Kidney (tissue), 14 donors: ENCODE results near the gene XKR7. TPM values are rescaled to one million over a fixed set of nuclear protein-coding genes. Genes with fewer than 3 reads are reported as not detected.
A peak's percentile ranks its signal among the peaks of the same experiment; 100 is the strongest.

Source experiments
- DNase-seq, 5 donors: peaks; one replicate each; pipeline ENCODE4 v3.0.0-alpha.2; 2013 to 2020
- FAIRE-seq: peaks from 2 replicates; lab custom pipeline; 2012; peaks lifted over from hg19 to GRCh38; lab: Jason Lieb, UNC
- H3K27ac ChIP-seq, 2 donors: one replicate each; pipeline ENCODE4 v1.7.0; 2013; ENCODE audit warnings: low read depth in 2 of 2, low read length in 2 of 2, inconsistent platforms in 1 of 2
- H3K27me3 ChIP-seq: one replicate; pipeline ENCODE4 v1.7.1; 2013; ENCODE audit warnings: low read length, inconsistent platforms; ENCODE audit not compliant: control insufficient read depth, insufficient read depth
- H3K36me3 ChIP-seq, 3 donors: one replicate each; pipeline versions ENCODE4 v1.7.0 to v1.7.1; 2013; ENCODE audit warnings: low read length in 3 of 3, control low read depth in 1 of 3, inconsistent platforms in 1 of 3; ENCODE audit not compliant: insufficient read depth in 3 of 3, control insufficient read depth in 2 of 3
- H3K4me1 ChIP-seq, 3 donors: one replicate each; pipeline versions ENCODE4 v1.7.0 to v1.7.1; 2013; ENCODE audit warnings: low read length in 3 of 3, inconsistent platforms in 1 of 3, low read depth in 1 of 3; ENCODE audit not compliant: control insufficient read depth in 2 of 3, insufficient read depth in 2 of 3
- H3K4me3 ChIP-seq, 3 donors: one replicate each; pipeline versions ENCODE4 v1.7.0 to v1.8.1; 2013; ENCODE audit warnings: low read length in 3 of 3, control low read depth in 1 of 3, inconsistent platforms in 1 of 3
- H3K9ac ChIP-seq, 3 donors: one replicate each; pipeline versions ENCODE4 v1.7.0 to v1.7.1; 2013; ENCODE audit warnings: low read length in 3 of 3, control low read depth in 1 of 3, inconsistent platforms in 1 of 3
- H3K9me3 ChIP-seq, 3 donors: one replicate each; pipeline versions ENCODE4 v1.7.0 to v1.7.1; 2013; ENCODE audit warnings: low read length in 3 of 3, control low read depth in 1 of 3, inconsistent platforms in 1 of 3; ENCODE audit not compliant: control insufficient read depth in 2 of 3, insufficient read depth in 1 of 3
- CTCF ChIP-seq: IDR thresholded peaks from 3 replicates; pipeline ENCODE4 v1.5.1; 2012; ENCODE audit warnings: mild to moderate bottlenecking, moderate library complexity, borderline replicate concordance; ENCODE audit not compliant: insufficient read depth; ENCODE audit errors: extremely low read depth
- intact Hi-C: fragments of 100-400 bp; cut with DNase I; formaldehyde crosslinking; loops from one replicate; pipeline ENCODE4 v1.11.1; 2022
- polyA plus RNA-seq: library from polyadenylated mRNA; stranded (reverse); fragments of 350-450 nt; fragmentation: Illumina TruSeq; extraction: RNeasy Lipid Tissue Mini Kit (QIAGEN cat#74804); gene quantifications from one replicate; pipeline ENCODE4 v1.2.3, GENCODE V29; 2014; ENCODE audit warnings: low read depth, low replicate concordance; ENCODE audit not compliant: insufficient read depth
- total RNA-seq: library from RNA; stranded (reverse); fragmentation: NEBNext Ultra II Directional; extraction: Animal tissue kit (Norgen Biotek cat#: 25700); gene quantifications from one replicate; pipeline ENCODE4 v1.2.1, GENCODE V29; 2021
- donor health status: control.
- donor health status: control.
- donor health status: control.
- donor health status: control.
- donor health status: control.
- donor health status: DM: yes; HTN: yes; CAD: no.
- donor health status: Normal renal cell carcinoma (clear cell type).

The XKR7 gene
- total and polyA plus RNA-seq, 2 donors from 2014 or later: 0.06 TPM; not detected in 1

- Histone ChIP-seq H3K9me3 (no peaks in the 10 kb centered on the region), H3K9ac (peak overlapping the region; percentile 71 to 92 (median 90)), H3K36me3 (peaks cover 13 to 25% (median 15%) of the 10 kb centered on the region in 3 donors), H3K27ac (no peak overlapping the region), H3K4me3 (peak overlapping the region; percentile 86 to 95 (median 89)), H3K4me1 (peaks cover 6 to 11% (median 7%) of the 10 kb centered on the region in 3 donors), H3K27me3 (no peaks in the 10 kb centered on the region)
- no peak for FAIRE-seq
- no peak for TF ChIP-seq CTCF
- intact Hi-C loops: loop anchor here (5.0 to 10.0 kb wide), 2 partner anchors 99 to 126 kb away; no protein-coding TSS in a partner anchor
- no peak for DNase-seq
Measured at GRCh38 chr20:31951203-31951529, 16.8 kb upstream of the XKR7 start.

DNA sequence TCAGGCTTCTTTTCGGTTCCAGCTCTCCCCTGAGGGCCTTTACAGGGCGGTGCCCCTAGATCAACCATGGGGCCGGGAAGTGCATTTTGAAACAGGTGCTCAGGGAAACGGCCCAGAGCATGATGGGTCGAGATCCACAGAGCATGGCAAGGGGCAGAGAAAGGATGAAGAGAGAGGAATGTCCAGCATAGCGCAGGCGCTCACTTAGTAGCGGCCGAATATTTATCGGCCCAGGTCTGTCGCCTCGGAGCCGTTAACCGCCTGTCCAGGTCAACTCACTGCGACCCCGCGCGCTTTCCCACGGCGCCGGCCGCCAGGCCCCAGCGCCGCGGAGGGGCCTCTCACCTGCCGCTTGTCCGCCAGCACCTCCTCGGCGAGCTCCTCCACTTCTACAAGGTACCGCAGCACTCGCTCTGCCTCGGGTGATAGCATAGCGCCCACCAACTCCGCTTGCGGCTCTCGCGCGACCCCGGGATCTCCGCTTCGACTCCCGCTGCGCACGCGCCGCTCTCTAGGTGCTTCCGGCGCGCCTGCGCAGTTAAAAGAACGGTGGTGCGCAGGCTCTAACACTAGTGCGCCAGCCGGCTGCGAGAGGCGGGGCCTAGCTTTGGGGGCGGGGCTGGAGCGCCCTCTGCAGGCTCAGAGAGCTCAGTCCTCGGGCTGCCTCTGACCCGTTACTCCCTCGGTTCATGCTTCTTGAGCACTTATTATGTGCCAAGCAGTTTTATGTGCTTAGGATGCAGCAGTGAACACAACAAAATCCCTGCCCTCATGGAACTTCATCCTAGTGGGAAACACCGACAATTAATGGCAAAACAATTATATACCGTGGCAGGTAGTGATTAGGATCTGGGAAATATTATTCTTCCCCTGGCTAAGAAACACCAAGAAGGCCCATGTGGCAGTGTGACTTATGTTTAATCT is 16.2 kb upstream of the XKR7 start, which contains the start of gene PDRG1:
TSS of gene PDRG1 (minus strand) at position 517 of the 924 bp plus-strand sequence. CDS start at position 432, 85 bp downstream.
- TF ChIP-seq CTCF: peak; percentile 94
- Histone ChIP-seq H3K27me3 (no peaks in the 10 kb centered on the region), H3K27ac (peak within 1 kb of the TSS in 1 of 2 donors; percentile 52), H3K36me3 (peaks cover 12 to 21% (median 13%) of the 10 kb centered on the region in 3 donors), H3K4me1 (peaks cover 6 to 11% (median 7%) of the 10 kb centered on the region in 3 donors), H3K9ac (peak within 1 kb of the TSS; percentile 71 to 92 (median 90)), H3K4me3 (peak within 1 kb of the TSS; percentile 86 to 95 (median 89)), H3K9me3 (no peaks in the 10 kb centered on the region)
- no peak for FAIRE-seq
- peak; percentile 96 to 99 (median 98) for DNase-seq
- intact Hi-C loops: loop anchor here (5.0 to 10.0 kb wide), 2 partner anchors 99 to 127 kb away; no protein-coding TSS in a partner anchor

DNA sequence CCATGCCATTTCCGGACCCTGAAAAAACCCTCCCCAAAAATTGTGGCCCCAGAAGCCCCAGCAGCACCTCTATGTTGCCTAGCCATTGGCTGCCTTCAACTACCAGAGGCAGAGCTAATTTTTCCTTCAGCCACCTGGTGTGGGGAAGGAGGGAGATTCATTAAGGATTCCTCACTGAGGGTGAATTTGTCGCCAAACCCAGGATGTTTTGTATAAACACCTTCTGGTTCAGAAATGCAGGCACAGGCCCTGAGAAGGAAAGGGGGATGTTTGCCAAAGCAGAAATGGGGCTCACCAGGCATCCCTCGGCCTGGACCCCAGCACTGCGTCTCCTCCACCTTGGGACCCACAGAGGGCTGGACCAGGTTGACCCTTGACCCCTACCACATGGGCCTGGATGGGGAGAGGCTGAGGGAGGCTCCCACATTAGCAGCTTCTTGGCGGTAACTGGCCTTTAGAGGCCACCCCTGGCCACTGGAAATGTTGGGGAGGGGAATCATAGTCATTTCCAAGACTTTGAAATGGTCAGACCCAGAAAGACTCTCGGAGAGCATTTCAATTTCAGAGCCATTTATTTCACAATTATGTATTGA is 14.3 kb upstream of the XKR7 start:
- Histone ChIP-seq H3K4me1 (peaks cover 6 to 11% (median 7%) of the 10 kb centered on the region in 3 donors), H3K27ac (no peak overlapping the region), H3K27me3 (no peaks in the 10 kb centered on the region), H3K36me3 (peaks cover 0 to 3% (median 2%) of the 10 kb centered on the region in 3 donors), H3K9ac (no peak overlapping the region), H3K4me3 (no peak overlapping the region), H3K9me3 (no peaks in the 10 kb centered on the region)
- FAIRE-seq (no peak), DNase-seq (no peak)
- no peak for TF ChIP-seq CTCF
- intact Hi-C loops: loop anchor here (5.0 to 10.0 kb wide), 2 partner anchors 101 to 129 kb away; no protein-coding TSS in a partner anchor
